A549 (cell line): ENCODE results near the gene TMEM238.
"Not testable (repeated sequence)": the region's sequence is repeated elsewhere in the genome, so short reads cannot be mapped to it uniquely, and the experiment has no call there.

ENCODE experiments used
- CHD4 ChIP-seq: fragments of 200-600 bp; sonication (generic); IDR thresholded peaks from 2 replicates; pipeline ENCODE4 v1.6.1; 2016; ENCODE audit warnings: antibody characterized with exemption, mild to moderate bottlenecking, borderline replicate concordance
- CTCF ChIP-seq: fragments of >200 bp; sonication (Bioruptor Twin); formaldehyde crosslinking; IDR thresholded peaks from 3 replicates; pipeline ENCODE4 v1.5.1; 2016
- JUN ChIP-seq, 2 experiments: fragments of >200 bp; sonication (Bioruptor Twin); formaldehyde crosslinking; IDR thresholded peaks; 2 replicates in 1 of 2; 3 replicates in 1 of 2; pipeline ENCODE4 v1.6.1; 2016 to 2017
- POLR2AphosphoS2 ChIP-seq: conservative IDR thresholded peaks from 2 replicates; pipeline ENCODE4 v1.6.1; 2012; ENCODE audit warnings: low read length, improper control_type of control experiment, inconsistent platforms
- SREBF2 ChIP-seq: fragments of 450-650 bp; IDR thresholded peaks from 2 replicates; pipeline ENCODE4 v1.6.1; 2014; ENCODE audit warnings: mild to moderate bottlenecking, moderate library complexity

GRCh38 chr19:55409179-55409578 is 25.1 kb upstream of the TMEM238 start:
- not testable (repeated sequence) for TF ChIP-seq CTCF; POLR2AphosphoS2; SREBF2; JUN (IDR thresholded peaks at IDR 0.05); CHD4
